Bronchial epithelial cell (primary cell): ENCODE data around the gene RGS17. TPM values are rescaled to one million over a fixed set of nuclear protein-coding genes. Genes with fewer than 3 reads are reported as not detected.

Experiments used
- DNase-seq: peaks from one replicate; pipeline ENCODE4 v3.0.0-alpha.2; 2010; ENCODE audit warnings: low read depth
- FAIRE-seq: peaks from 2 replicates; lab custom pipeline; 2011; peaks lifted over from hg19 to GRCh38; lab: Jason Lieb, UNC
- H3K27me3 ChIP-seq: 2 replicates; pipeline ENCODE4 v1.5.1; 2011; ENCODE audit warnings: low read length; ENCODE audit not compliant: control insufficient read depth, insufficient read depth
- H3K36me3 ChIP-seq: 2 replicates; pipeline ENCODE4 v1.5.1; 2011; ENCODE audit warnings: low read length; ENCODE audit not compliant: control insufficient read depth, insufficient read depth
- H3K4me3 ChIP-seq: 2 replicates; pipeline ENCODE4 v1.5.1; 2011; ENCODE audit warnings: mild to moderate bottlenecking, low read depth, low read length, control low read depth
- CTCF ChIP-seq: IDR thresholded peaks from 2 replicates; pipeline ENCODE4 v1.5.1; 2011; ENCODE audit warnings: mild to moderate bottlenecking, moderate library complexity, low read length, control low read depth, inconsistent platforms; ENCODE audit not compliant: insufficient read depth, severe bottlenecking
- total RNA-seq: library from RNA; depleted of rRNA; stranded (reverse); fragments of >200 nt; gene quantifications from 2 replicates; pipeline ENCODE4 v1.2.1, GENCODE V29; 2014

The RGS17 gene
- total RNA-seq, 1 donor from 2014 or later: 2.9 TPM

DNA sequence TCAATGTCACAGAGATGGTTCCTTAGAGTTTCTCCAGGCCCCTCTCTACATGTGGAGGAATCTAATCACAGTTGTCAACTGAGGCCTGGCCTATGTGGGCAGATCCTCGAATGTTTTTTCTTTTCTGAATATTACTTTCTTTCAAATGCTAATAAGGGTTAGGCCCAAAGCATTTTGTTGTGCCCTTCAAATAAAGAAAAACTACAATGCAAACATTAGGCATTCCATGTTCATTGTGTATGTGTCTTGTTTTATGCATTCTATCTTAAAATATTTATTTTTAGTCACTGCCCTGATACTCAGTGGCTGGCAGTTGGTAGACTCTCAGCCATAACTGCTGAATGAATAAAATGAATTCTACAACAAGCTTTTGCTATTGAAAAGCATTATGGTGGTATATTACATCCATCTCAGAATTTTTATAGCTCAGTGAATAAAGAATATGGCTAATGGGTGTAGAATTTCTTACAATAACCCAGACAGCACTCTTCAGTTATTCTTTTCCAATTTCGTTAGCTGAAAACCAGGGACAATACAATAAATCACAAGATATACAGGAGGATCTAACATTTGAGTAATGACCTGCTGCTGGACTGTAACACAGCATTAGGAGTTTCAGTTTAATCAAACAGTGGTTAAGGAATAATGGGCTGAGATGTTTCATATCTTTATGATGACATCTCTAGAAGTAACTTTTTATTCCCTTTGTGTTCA, 28.3 kb downstream of the RGS17 start:
- Histone ChIP-seq H3K36me3 (no peaks in the 10 kb centered on the region), H3K27me3 (no peaks in the 10 kb centered on the region), H3K4me3 (no peak overlapping the region)
- DNase-seq: no peak
- TF ChIP-seq CTCF: no peak
- no peak for FAIRE-seq

DNA sequence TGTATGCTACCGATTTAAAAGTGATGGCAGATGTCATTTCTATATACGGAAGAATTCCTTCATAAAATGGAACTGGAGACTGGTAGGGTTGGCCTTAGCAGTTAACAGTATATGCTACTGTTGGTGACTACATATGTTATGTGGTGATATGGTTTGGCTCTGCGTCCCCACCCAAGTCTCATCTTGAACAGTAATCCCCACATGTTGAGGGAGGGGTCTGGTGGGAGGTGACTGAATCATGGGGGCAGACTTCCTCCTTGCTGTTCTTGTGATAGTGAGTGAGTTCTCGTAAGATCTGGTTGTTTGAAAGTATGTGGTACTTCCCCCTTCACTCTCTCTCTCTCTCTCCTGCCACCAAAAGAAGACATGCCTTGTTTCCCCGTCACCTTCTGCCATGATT, 29.6 kb downstream of the RGS17 start:
- no peak for DNase-seq
- Histone ChIP-seq H3K4me3 (no peak overlapping the region), H3K27me3 (no peaks in the 10 kb centered on the region), H3K36me3 (no peaks in the 10 kb centered on the region)
- FAIRE-seq: peak; percentile 7
- no peak for TF ChIP-seq CTCF

DNA sequence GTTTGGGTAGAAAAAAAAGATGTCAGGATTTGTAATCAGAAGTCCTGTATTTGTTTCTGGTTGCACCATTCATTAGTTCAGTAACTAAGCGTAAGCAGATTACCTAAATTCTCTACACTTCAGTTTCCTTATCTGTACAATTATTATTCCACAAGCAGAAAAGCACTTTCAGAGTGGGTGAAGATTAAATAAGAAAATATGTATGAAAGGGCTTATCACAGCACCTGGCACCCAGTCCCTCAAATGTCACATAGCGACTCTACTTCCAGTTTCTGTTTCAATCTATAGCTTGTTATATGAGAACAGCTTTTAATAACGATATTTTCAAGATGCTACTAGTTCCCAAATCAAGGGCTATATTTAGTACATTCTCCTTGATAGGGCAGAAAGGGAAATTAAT, 31.4 kb downstream of the RGS17 start:
- DNase-seq (no peak), FAIRE-seq (no peak)
- Histone ChIP-seq H3K4me3 (no peak overlapping the region), H3K27me3 (no peaks in the 10 kb centered on the region), H3K36me3 (no peaks in the 10 kb centered on the region)
- TF ChIP-seq CTCF: no peak

DNA sequence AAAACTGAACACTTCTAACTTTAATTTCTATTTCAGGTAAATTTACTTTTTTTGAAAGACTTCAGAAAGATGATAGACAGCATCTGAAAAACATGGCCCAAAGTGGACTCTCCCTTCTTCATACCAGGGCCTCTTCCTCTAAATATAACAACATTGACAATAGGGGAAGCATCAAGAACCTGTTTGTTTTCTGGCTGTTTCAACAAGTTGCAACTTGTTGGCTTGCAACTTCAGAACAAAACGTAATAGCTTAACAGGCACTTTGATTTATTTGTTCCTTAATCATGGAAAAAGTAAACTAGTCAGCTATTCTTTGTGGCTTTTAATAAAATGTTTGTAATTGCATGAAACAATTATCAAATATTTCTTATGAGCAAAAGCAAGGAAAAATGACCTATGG, 34.3 kb downstream of the RGS17 start:
- FAIRE-seq (no peak), DNase-seq (peak; percentile 89)
- Histone ChIP-seq H3K27me3 (no peaks in the 10 kb centered on the region), H3K4me3 (no peak overlapping the region), H3K36me3 (no peaks in the 10 kb centered on the region)
- TF ChIP-seq CTCF: no peak

DNA sequence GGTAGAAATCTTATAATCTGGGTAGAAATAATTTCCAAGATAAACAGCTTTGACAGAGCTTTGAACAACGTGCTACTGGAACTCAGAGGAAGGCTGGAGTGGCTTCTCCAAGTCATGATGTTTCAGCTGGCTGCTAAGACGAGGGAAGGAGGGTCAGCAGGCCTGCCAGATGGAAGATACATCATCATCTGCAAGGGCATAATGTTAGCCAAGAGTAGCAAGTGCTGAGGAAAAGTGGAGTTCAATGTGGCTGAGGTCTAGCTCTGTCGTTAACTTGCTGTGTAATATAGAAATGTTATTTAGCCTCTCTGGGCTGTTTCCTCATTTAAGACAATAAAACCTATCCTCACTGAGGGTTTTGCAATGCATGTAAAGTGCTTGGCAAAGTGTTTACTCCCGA, 35.1 kb downstream of the RGS17 start:
- Histone ChIP-seq H3K4me3 (no peak overlapping the region), H3K27me3 (no peaks in the 10 kb centered on the region), H3K36me3 (no peaks in the 10 kb centered on the region)
- no peak for FAIRE-seq
- no peak for DNase-seq
- no peak for TF ChIP-seq CTCF
